ENCODE data around the gene UQCC5. TPM values are rescaled to one million over a fixed set of nuclear protein-coding genes. Genes with fewer than 3 reads are reported as not detected.

Gene UQCC5
- total RNA-seq, 4 donors from 2014 or later = 1.3 to 29.5 (median 6.3) TPM

- no peak for TF ChIP-seq POLR2A (IDR thresholded peaks at IDR 0.05)
- no peak for TF ChIP-seq CTCF (IDR thresholded peaks at IDR 0.05)
- intact Hi-C loops (cut with DNase I; ENCODE audit: low total_unique reads) = no loop called here
- no peak overlapping the region for H3K4me3 ChIP-seq (ENCODE audit: low read depth, poor library complexity, severe bottlenecking)
- 66 to 81% methylated on average over 11 of the region's 12 CpGs for WGBS, 2 donors
- no peak for DNase-seq (ENCODE audit: low spot score in 2 of 2)
Measured at GRCh38 chr3:52509753-52510328, 26.6 kb upstream of the UQCC5 start.

- WGBS, 2 donors = 80 to 90% methylated on average over 7 of the region's 7 CpGs
- intact Hi-C loops (cut with DNase I; ENCODE audit: low total_unique reads) = no loop called here
- no peak overlapping the region for H3K4me3 ChIP-seq (ENCODE audit: low read depth, poor library complexity, severe bottlenecking)
- DNase-seq (ENCODE audit: low spot score in 2 of 2) = no peak
- TF ChIP-seq CTCF (IDR thresholded peaks at IDR 0.05) = no peak
- no peak for TF ChIP-seq POLR2A (IDR thresholded peaks at IDR 0.05)
Measured at GRCh38 chr3:52511509-52511908, 24.9 kb upstream of the UQCC5 start.

GRCh38 chr3:52512105-52512504, 24.3 kb upstream of the UQCC5 start:
- intact Hi-C loops (cut with DNase I; ENCODE audit: low total_unique reads) = no loop called here
- TF ChIP-seq POLR2A (IDR thresholded peaks at IDR 0.05) (no peak), CTCF (IDR thresholded peaks at IDR 0.05) (no peak)
- 71 to 79% methylated on average over 8 of the region's 8 CpGs for WGBS, 2 donors

GRCh38 chr3:52512727-52513126, 23.7 kb upstream of the UQCC5 start:
- no peak for DNase-seq (ENCODE audit: low spot score in 2 of 2)
- H3K4me3 ChIP-seq (ENCODE audit: low read depth, poor library complexity, severe bottlenecking) = no peak overlapping the region
- no peak for TF ChIP-seq CTCF (IDR thresholded peaks at IDR 0.05)
- TF ChIP-seq POLR2A (IDR thresholded peaks at IDR 0.05) = no peak
- intact Hi-C loops (cut with DNase I; ENCODE audit: low total_unique reads) = no loop called here
- 69 to 81% methylated on average over 11 to 17 of the region's 17 CpGs for WGBS, 2 donors

More at GRCh38 chr3:52512105-52512504, 24.3 kb upstream of the UQCC5 start:
- no peak overlapping the region for H3K4me3 ChIP-seq (ENCODE audit: low read depth, poor library complexity, severe bottlenecking)
- no peak for DNase-seq (ENCODE audit: low spot score in 2 of 2)

- intact Hi-C loops (cut with DNase I; ENCODE audit: low total_unique reads) = no loop called here
- DNase-seq (ENCODE audit: low spot score in 2 of 2) = no peak
- WGBS, 2 donors = 85 to 86% methylated on average over 4 to 7 of the region's 7 CpGs
- no peak for TF ChIP-seq CTCF (IDR thresholded peaks at IDR 0.05)
- no peak overlapping the region for H3K4me3 ChIP-seq (ENCODE audit: low read depth, poor library complexity, severe bottlenecking)
Measured at GRCh38 chr3:52513281-52513680, 23.1 kb upstream of the UQCC5 start.

GRCh38 chr3:52514576-52514975, 21.8 kb upstream of the UQCC5 start:
- TF ChIP-seq CTCF (IDR thresholded peaks at IDR 0.05) (no peak), POLR2A (IDR thresholded peaks at IDR 0.05) (no peak)
- 84 to 88% methylated on average over 8 to 11 of the region's 11 CpGs for WGBS, 2 donors
- no peak overlapping the region for H3K4me3 ChIP-seq (ENCODE audit: low read depth, poor library complexity, severe bottlenecking)
- intact Hi-C loops (cut with DNase I; ENCODE audit: low total_unique reads) = no loop called here
- DNase-seq (ENCODE audit: low spot score in 2 of 2) = no peak

All from lower leg skin (tissue), 4 donors.